ENCODE data around the gene RBP4. TPM values are rescaled to one million over a fixed set of nuclear protein-coding genes. Genes with fewer than 3 reads are reported as not detected.
A peak's percentile ranks its signal among the peaks of the same experiment; 100 is the strongest.

The RBP4 gene
- total RNA-seq, 2 donors from 2014 or later = not detected

GRCh38 chr10:93570383-93570782, 30.7 kb downstream of the RBP4 start:
- no peak overlapping the region for H3K4me3 Mint-ChIP-seq
- H3K27me3 Mint-ChIP-seq (ENCODE audit: low read depth) = peaks cover 89% of the 10 kb centered on the region
- no peaks in the 10 kb centered on the region for H3K36me3 Mint-ChIP-seq (ENCODE audit: insufficient read depth in 2 of 2)
- H3K9me3 Mint-ChIP-seq = no peaks in the 10 kb centered on the region
- no peak for ATAC-seq (replicated peaks in 1 of 2)
- H3K27ac Mint-ChIP-seq = no peak overlapping the region
- DNase-seq = no peak
- H3K4me1 Mint-ChIP-seq (ENCODE audit: low read depth) = peaks cover 12% of the 10 kb centered on the region

- DNase-seq (no peak), ATAC-seq (replicated peaks in 1 of 2) (no peak)
- peaks cover 2% of the 10 kb centered on the region for H3K4me1 Mint-ChIP-seq (ENCODE audit: low read depth)
- no peaks in the 10 kb centered on the region for H3K9me3 Mint-ChIP-seq
- no peak overlapping the region for H3K27ac Mint-ChIP-seq
- H3K36me3 Mint-ChIP-seq (ENCODE audit: insufficient read depth in 2 of 2) = no peaks in the 10 kb centered on the region
- peaks cover 76% of the 10 kb centered on the region for H3K27me3 Mint-ChIP-seq (ENCODE audit: low read depth)
- H3K4me3 Mint-ChIP-seq = no peak overlapping the region
These were observed 33.0 kb downstream of the RBP4 start for GRCh38 chr10:93568105-93568390.

GRCh38 chr10:93567277-93568104, 33.5 kb downstream of the RBP4 start:
- ATAC-seq (replicated peaks in 1 of 2) (no peak), DNase-seq (no peak)
- Mint-ChIP-seq H3K4me1 (ENCODE audit: low read depth) (no peaks in the 10 kb centered on the region), H3K27me3 (ENCODE audit: low read depth) (peaks cover 72% of the 10 kb centered on the region), H3K36me3 (ENCODE audit: insufficient read depth in 2 of 2) (no peaks in the 10 kb centered on the region), H3K27ac (no peak overlapping the region), H3K4me3 (no peak overlapping the region), H3K9me3 (no peaks in the 10 kb centered on the region)

GRCh38 chr10:93566435-93567276, 34.4 kb downstream of the RBP4 start, which contains the start of gene FFAR4:
Gene FFAR4, plus strand, starts transcription at chr10:93566665. Its CDS starts 56 bp downstream, at chr10:93566721.
- Mint-ChIP-seq H3K4me3 (no peak within 1 kb of the TSS), H3K9me3 (no peaks in the 10 kb centered on the region), H3K36me3 (ENCODE audit: insufficient read depth in 2 of 2) (no peaks in the 10 kb centered on the region), H3K4me1 (ENCODE audit: low read depth) (no peaks in the 10 kb centered on the region), H3K27me3 (ENCODE audit: low read depth) (peaks cover 65% of the 10 kb centered on the region), H3K27ac (no peak within 1 kb of the TSS)
- ATAC-seq (replicated peaks in 1 of 2) = no peak
- DNase-seq = no peak

- no peak for ATAC-seq (replicated peaks in 1 of 2)
- Mint-ChIP-seq H3K9me3 (no peaks in the 10 kb centered on the region), H3K27ac (no peak overlapping the region), H3K27me3 (ENCODE audit: low read depth) (peaks cover 62% of the 10 kb centered on the region), H3K4me1 (ENCODE audit: low read depth) (no peaks in the 10 kb centered on the region), H3K4me3 (no peak overlapping the region), H3K36me3 (ENCODE audit: insufficient read depth in 2 of 2) (no peaks in the 10 kb centered on the region)
- DNase-seq = no peak
These were observed 35.6 kb downstream of the RBP4 start for GRCh38 chr10:93565446-93565845.

- no peak overlapping the region for H3K4me3 Mint-ChIP-seq
- H3K9me3 Mint-ChIP-seq = no peaks in the 10 kb centered on the region
- DNase-seq (no peak), ATAC-seq (replicated peaks in 1 of 2) (no peak)
- H3K36me3 Mint-ChIP-seq (ENCODE audit: insufficient read depth in 2 of 2) = no peaks in the 10 kb centered on the region
- H3K4me1 Mint-ChIP-seq (ENCODE audit: low read depth) = no peaks in the 10 kb centered on the region
- H3K27me3 Mint-ChIP-seq (ENCODE audit: low read depth) = peaks cover 33% of the 10 kb centered on the region
- H3K27ac Mint-ChIP-seq = no peak overlapping the region
These were observed 40.5 kb downstream of the RBP4 start for GRCh38 chr10:93560541-93560940.

- Mint-ChIP-seq H3K36me3 (ENCODE audit: insufficient read depth in 2 of 2) (no peaks in the 10 kb centered on the region), H3K27me3 (ENCODE audit: low read depth) (peaks cover 28% of the 10 kb centered on the region), H3K4me1 (ENCODE audit: low read depth) (no peaks in the 10 kb centered on the region), H3K4me3 (no peak overlapping the region), H3K9me3 (no peaks in the 10 kb centered on the region), H3K27ac (no peak overlapping the region)
- DNase-seq (no peak), ATAC-seq (replicated peaks in 1 of 2) (no peak)
These were observed 41.5 kb downstream of the RBP4 start for GRCh38 chr10:93559490-93559889.

GRCh38 chr10:93554760-93555432, 46.1 kb downstream of the RBP4 start:
- Mint-ChIP-seq H3K27me3 (ENCODE audit: low read depth) (peaks cover 20% of the 10 kb centered on the region), H3K9me3 (no peaks in the 10 kb centered on the region)

GRCh38 chr10:93554316-93554663, 46.7 kb downstream of the RBP4 start:
- Mint-ChIP-seq H3K27ac (no peak overlapping the region), H3K27me3 (ENCODE audit: low read depth) (peaks cover 14% of the 10 kb centered on the region), H3K4me3 (no peak overlapping the region), H3K4me1 (ENCODE audit: low read depth) (no peaks in the 10 kb centered on the region), H3K9me3 (no peaks in the 10 kb centered on the region), H3K36me3 (ENCODE audit: insufficient read depth in 2 of 2) (no peaks in the 10 kb centered on the region)
- DNase-seq (no peak), ATAC-seq (replicated peaks in 1 of 2) (no peak)

More at GRCh38 chr10:93554760-93555432, 46.1 kb downstream of the RBP4 start:
- Mint-ChIP-seq H3K27ac (no peak overlapping the region), H3K4me3 (no peak overlapping the region), H3K36me3 (ENCODE audit: insufficient read depth in 2 of 2) (no peaks in the 10 kb centered on the region), H3K4me1 (ENCODE audit: low read depth) (no peaks in the 10 kb centered on the region)
- DNase-seq = peak; percentile 57 to 68
- peak in 1 of 2 donors; percentile 51 for ATAC-seq (replicated peaks in 1 of 2)

GRCh38 chr10:93553482-93554315, 47.3 kb downstream of the RBP4 start:
- Mint-ChIP-seq H3K9me3 (no peaks in the 10 kb centered on the region), H3K27ac (no peak overlapping the region), H3K4me1 (ENCODE audit: low read depth) (no peaks in the 10 kb centered on the region), H3K4me3 (no peak overlapping the region), H3K36me3 (ENCODE audit: insufficient read depth in 2 of 2) (no peaks in the 10 kb centered on the region), H3K27me3 (ENCODE audit: low read depth) (peaks cover 13% of the 10 kb centered on the region)
- no peak for DNase-seq
- no peak for ATAC-seq (replicated peaks in 1 of 2)

- no peak for ATAC-seq (replicated peaks in 1 of 2)
- Mint-ChIP-seq H3K4me3 (no peak overlapping the region), H3K36me3 (ENCODE audit: insufficient read depth in 2 of 2) (no peaks in the 10 kb centered on the region), H3K27ac (no peak overlapping the region), H3K4me1 (ENCODE audit: low read depth) (no peaks in the 10 kb centered on the region), H3K27me3 (ENCODE audit: low read depth) (peaks cover 13% of the 10 kb centered on the region), H3K9me3 (no peaks in the 10 kb centered on the region)
- DNase-seq = no peak
These were observed 48.3 kb downstream of the RBP4 start for GRCh38 chr10:93552780-93553179.

GRCh38 chr10:93550606-93551005, 50.4 kb downstream of the RBP4 start:
- Mint-ChIP-seq H3K27ac (no peak overlapping the region), H3K27me3 (ENCODE audit: low read depth) (peaks cover 12% of the 10 kb centered on the region), H3K4me3 (no peak overlapping the region), H3K4me1 (ENCODE audit: low read depth) (no peaks in the 10 kb centered on the region), H3K9me3 (no peaks in the 10 kb centered on the region), H3K36me3 (ENCODE audit: insufficient read depth in 2 of 2) (no peaks in the 10 kb centered on the region)
- no peak for DNase-seq
- ATAC-seq (replicated peaks in 1 of 2) = no peak

Data from activated T-cell treated with anti-CD3 and anti-CD28 coated beads, Interleukin-2, amount 50 U/mL, for 72 hours (primary cell).